Neural progenitor cell (in vitro differentiated cells): ENCODE data around the gene SHQ1. TPM values are rescaled to one million over a fixed set of nuclear protein-coding genes. Genes with fewer than 3 reads are reported as not detected.
"Not testable (repeated sequence)": the region's sequence is repeated elsewhere in the genome, so short reads cannot be mapped to it uniquely, and the experiment has no call there.

Source experiments
- DNase-seq: peaks from one replicate; pipeline ENCODE4 v3.0.0-alpha.2; 2016; ENCODE audit warnings: low spot score
- H2AFZ ChIP-seq: fragments of 200-600 bp; sonication (generic); replicated peaks from 2 replicates; pipeline ENCODE4 v1.6.1; 2016; ENCODE audit warnings: antibody characterized with exemption
- H3F3A ChIP-seq: fragments of 200-600 bp; sonication (generic); 2 replicates; pipeline ENCODE4 v1.6.1; 2016; ENCODE audit warnings: antibody characterized with exemption, low read depth
- H3K27ac ChIP-seq: fragments of 200-600 bp; sonication (generic); 2 replicates; pipeline ENCODE4 v1.5.1; 2016; ENCODE audit warnings: mild to moderate bottlenecking
- H3K27me3 ChIP-seq: fragments of 200-600 bp; sonication (generic); 2 replicates; pipeline ENCODE4 v1.6.1; 2016; ENCODE audit warnings: mild to moderate bottlenecking, moderate library complexity
- H3K36me3 ChIP-seq: fragments of 200-600 bp; sonication (generic); 2 replicates; pipeline ENCODE4 v1.5.1; 2016
- H3K4me1 ChIP-seq: fragments of 200-600 bp; sonication (generic); 2 replicates; pipeline ENCODE4 v1.6.1; 2016; ENCODE audit warnings: mixed run types
- H3K4me2 ChIP-seq: fragments of 200-600 bp; sonication (generic); 2 replicates; pipeline ENCODE4 v1.6.1; 2016
- H3K4me3 ChIP-seq: fragments of 200-600 bp; sonication (generic); 2 replicates; pipeline ENCODE4 v1.5.1; 2016
- H3K79me2 ChIP-seq: fragments of 200-600 bp; sonication (generic); 2 replicates; pipeline ENCODE4 v1.6.1; 2016; ENCODE audit warnings: low read depth
- H3K9ac ChIP-seq: fragments of 200-600 bp; sonication (generic); 2 replicates; pipeline ENCODE4 v1.6.1; 2016
- H3K9me3 ChIP-seq: fragments of 200-600 bp; sonication (generic); 2 replicates; pipeline ENCODE4 v1.5.1; 2016; ENCODE audit warnings: low read depth
- H4K20me1 ChIP-seq: fragments of 200-600 bp; sonication (generic); 2 replicates; pipeline ENCODE4 v1.6.1; 2016; ENCODE audit warnings: low read depth
- H3K27ac Mint-ChIP-seq: 3 replicates; pipeline ENCODE4 v1.8.0; 2021; ENCODE audit warnings: mixed read lengths
- H3K27me3 Mint-ChIP-seq: 2 replicates; pipeline ENCODE4 v1.8.0; 2022; ENCODE audit warnings: low read depth, mild to moderate bottlenecking, inconsistent platforms, moderate library complexity, mixed read lengths; ENCODE audit not compliant: insufficient read depth
- H3K36me3 Mint-ChIP-seq: 3 replicates; pipeline ENCODE4 v1.8.0; 2021; ENCODE audit warnings: mixed read lengths
- H3K4me1 Mint-ChIP-seq: 3 replicates; pipeline ENCODE4 v1.8.0; 2021; ENCODE audit warnings: mixed read lengths
- H3K4me3 Mint-ChIP-seq: 3 replicates; pipeline ENCODE4 v1.8.0; 2021; ENCODE audit warnings: mild to moderate bottlenecking, moderate library complexity, mixed read lengths
- H3K9me3 Mint-ChIP-seq: 3 replicates; pipeline ENCODE4 v1.8.0; 2020; ENCODE audit warnings: mixed read lengths
- EZH2 ChIP-seq: fragments of 200-600 bp; sonication (generic); IDR thresholded peaks from 2 replicates; pipeline ENCODE4 v1.6.1; 2017; ENCODE audit warnings: antibody characterized with exemption, mild to moderate bottlenecking, moderate library complexity
- EZH2phosphoT487 ChIP-seq: fragments of 200-600 bp; sonication (generic); IDR thresholded peaks from 2 replicates; pipeline ENCODE4 v1.6.1; 2017; ENCODE audit warnings: antibody characterized with exemption
- total RNA-seq: library from RNA; depleted of rRNA; stranded (reverse); fragments of >200 nt; gene quantifications from 2 replicates; pipeline ENCODE4 v1.2.3, GENCODE V29; 2015; ENCODE audit warnings: low replicate concordance
- TF ChIP-seq, protein P1 (sequence below): fragments of 200-600 bp; sonication (generic); IDR thresholded peaks from 2 replicates; pipeline ENCODE4 v1.5.1; 2017; ENCODE audit warnings: antibody characterized with exemption, mild to moderate bottlenecking

The SHQ1 gene
- total RNA-seq, 1 donor from 2014 or later: 21.3 TPM

- H3K4me3 ChIP-seq: no peak overlapping the region
- H3F3A ChIP-seq: peaks cover 2% of the 10 kb centered on the region
- no peak overlapping the region for H3K27ac ChIP-seq
- Mint-ChIP-seq H3K9me3 (no peaks in the 10 kb centered on the region), H3K36me3 (no peaks in the 10 kb centered on the region), H3K4me3 (no peak overlapping the region), H3K4me1 (peaks cover 13% of the 10 kb centered on the region), H3K27ac (no peak overlapping the region), H3K27me3 (peaks cover 11% of the 10 kb centered on the region)
- no peaks in the 10 kb centered on the region for H3K36me3 ChIP-seq
- TF ChIP-seq, protein P1, sequence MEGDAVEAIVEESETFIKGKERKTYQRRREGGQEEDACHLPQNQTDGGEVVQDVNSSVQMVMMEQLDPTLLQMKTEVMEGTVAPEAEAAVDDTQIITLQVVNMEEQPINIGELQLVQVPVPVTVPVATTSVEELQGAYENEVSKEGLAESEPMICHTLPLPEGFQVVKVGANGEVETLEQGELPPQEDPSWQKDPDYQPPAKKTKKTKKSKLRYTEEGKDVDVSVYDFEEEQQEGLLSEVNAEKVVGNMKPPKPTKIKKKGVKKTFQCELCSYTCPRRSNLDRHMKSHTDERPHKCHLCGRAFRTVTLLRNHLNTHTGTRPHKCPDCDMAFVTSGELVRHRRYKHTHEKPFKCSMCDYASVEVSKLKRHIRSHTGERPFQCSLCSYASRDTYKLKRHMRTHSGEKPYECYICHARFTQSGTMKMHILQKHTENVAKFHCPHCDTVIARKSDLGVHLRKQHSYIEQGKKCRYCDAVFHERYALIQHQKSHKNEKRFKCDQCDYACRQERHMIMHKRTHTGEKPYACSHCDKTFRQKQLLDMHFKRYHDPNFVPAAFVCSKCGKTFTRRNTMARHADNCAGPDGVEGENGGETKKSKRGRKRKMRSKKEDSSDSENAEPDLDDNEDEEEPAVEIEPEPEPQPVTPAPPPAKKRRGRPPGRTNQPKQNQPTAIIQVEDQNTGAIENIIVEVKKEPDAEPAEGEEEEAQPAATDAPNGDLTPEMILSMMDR: no peak
- TF ChIP-seq EZH2: no peak
- TF ChIP-seq EZH2phosphoT487: no peak
- DNase-seq: no peak
- no peaks in the 10 kb centered on the region for H3K79me2 ChIP-seq
- no peaks in the 10 kb centered on the region for H4K20me1 ChIP-seq
- H3K27me3 ChIP-seq: peaks cover 17% of the 10 kb centered on the region
- no peak overlapping the region for H3K9ac ChIP-seq
- H3K9me3 ChIP-seq: no peaks in the 10 kb centered on the region
- peaks cover 19% of the 10 kb centered on the region for H3K4me1 ChIP-seq
- no peak overlapping the region for H2AFZ ChIP-seq
- H3K4me2 ChIP-seq: no peak overlapping the region
These were observed 103.9 kb downstream of the SHQ1 start for GRCh38 chr3:72744330-72744729.

DNA sequence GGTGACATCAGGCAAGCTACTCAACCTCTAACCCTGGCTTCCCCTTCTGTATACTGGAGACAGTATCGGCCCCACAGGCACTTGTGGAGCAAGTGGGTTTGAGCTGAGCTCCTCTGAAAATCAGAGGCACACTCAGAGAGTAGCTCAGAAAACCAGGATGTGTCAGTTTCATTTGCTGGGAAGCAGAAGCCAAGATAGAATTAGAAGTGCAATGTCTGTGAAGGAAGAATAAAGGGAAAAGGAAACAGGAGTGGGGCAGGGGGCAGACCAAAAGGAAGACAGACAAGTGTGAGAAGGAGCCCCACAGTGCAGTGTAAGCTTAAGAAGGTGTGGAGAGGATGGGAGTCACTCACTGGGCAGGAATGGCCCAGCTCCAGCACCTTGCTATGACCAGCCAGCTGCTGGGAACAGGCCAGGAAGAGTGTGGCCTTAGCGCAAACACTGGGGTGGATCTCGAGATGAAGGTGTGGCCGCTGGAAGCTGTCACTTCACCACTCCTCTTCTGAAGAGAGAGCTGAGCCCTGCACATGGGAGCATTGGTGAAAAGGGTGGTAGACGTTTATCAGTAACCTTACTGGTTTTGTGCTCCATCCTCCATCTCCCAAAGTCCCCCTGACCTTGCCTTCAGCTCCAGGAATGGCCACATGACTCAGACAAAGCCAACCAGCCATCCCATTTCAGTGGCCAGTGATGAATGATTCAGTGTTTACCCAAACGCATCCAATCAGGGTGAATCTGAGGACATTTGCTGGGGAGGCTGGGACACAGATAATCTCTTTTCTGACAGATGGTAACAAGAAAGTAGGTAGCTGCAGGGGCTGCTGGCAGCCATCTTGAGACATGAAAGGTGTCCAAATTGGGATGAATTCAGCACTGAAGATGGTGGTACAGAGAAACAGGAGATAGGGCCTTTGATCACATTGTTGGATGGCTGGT, 108.4 kb downstream of the SHQ1 start:
- no peaks in the 10 kb centered on the region for H3K36me3 Mint-ChIP-seq
- TF ChIP-seq EZH2phosphoT487: no peak
- no peak for TF ChIP-seq EZH2
- TF ChIP-seq, protein P1: no peak
- Histone ChIP-seq H3K27ac (no peak overlapping the region), H3K9ac (no peak overlapping the region), H4K20me1 (no peaks in the 10 kb centered on the region), H2AFZ (no peak overlapping the region), H3F3A (peaks cover 7% of the 10 kb centered on the region), H3K79me2 (no peaks in the 10 kb centered on the region), H3K4me2 (peak overlapping the region; percentile 82), H3K9me3 (no peaks in the 10 kb centered on the region), H3K36me3 (no peaks in the 10 kb centered on the region), H3K4me3 (no peak overlapping the region), H3K4me1 (peaks cover 18% of the 10 kb centered on the region), H3K27me3 (peaks cover 27% of the 10 kb centered on the region)
- peaks cover 7% of the 10 kb centered on the region for H3K9me3 Mint-ChIP-seq
- no peak overlapping the region for H3K27ac Mint-ChIP-seq
- H3K27me3 Mint-ChIP-seq: peaks cover 15% of the 10 kb centered on the region
- no peak for DNase-seq
- H3K4me3 Mint-ChIP-seq: peak overlapping the region; percentile 79
- H3K4me1 Mint-ChIP-seq: peaks cover 11% of the 10 kb centered on the region

GRCh38 chr3:72738752-72739530, 109.3 kb downstream of the SHQ1 start:
- H3K9me3 ChIP-seq: no peaks in the 10 kb centered on the region
- H4K20me1 ChIP-seq: no peaks in the 10 kb centered on the region
- peak overlapping the region; percentile 46 for H3K4me3 ChIP-seq
- peak overlapping the region; percentile 96 for H2AFZ ChIP-seq
- Mint-ChIP-seq H3K27me3 (peaks cover 15% of the 10 kb centered on the region), H3K4me3 (peak overlapping the region; percentile 82), H3K27ac (no peak overlapping the region), H3K36me3 (no peaks in the 10 kb centered on the region), H3K9me3 (peaks cover 10% of the 10 kb centered on the region), H3K4me1 (peaks cover 11% of the 10 kb centered on the region)
- H3K4me1 ChIP-seq: peaks cover 10% of the 10 kb centered on the region
- TF ChIP-seq EZH2phosphoT487: no peak
- TF ChIP-seq, protein P1: no peak
- TF ChIP-seq EZH2: no peak
- peak overlapping the region; percentile 82 for H3K4me2 ChIP-seq
- H3K36me3 ChIP-seq: no peaks in the 10 kb centered on the region
- no peaks in the 10 kb centered on the region for H3K79me2 ChIP-seq
- H3F3A ChIP-seq: peaks cover 7% of the 10 kb centered on the region
- peak; percentile 91 for DNase-seq
- peaks cover 27% of the 10 kb centered on the region for H3K27me3 ChIP-seq
- H3K9ac ChIP-seq: no peak overlapping the region
- no peak overlapping the region for H3K27ac ChIP-seq

DNA sequence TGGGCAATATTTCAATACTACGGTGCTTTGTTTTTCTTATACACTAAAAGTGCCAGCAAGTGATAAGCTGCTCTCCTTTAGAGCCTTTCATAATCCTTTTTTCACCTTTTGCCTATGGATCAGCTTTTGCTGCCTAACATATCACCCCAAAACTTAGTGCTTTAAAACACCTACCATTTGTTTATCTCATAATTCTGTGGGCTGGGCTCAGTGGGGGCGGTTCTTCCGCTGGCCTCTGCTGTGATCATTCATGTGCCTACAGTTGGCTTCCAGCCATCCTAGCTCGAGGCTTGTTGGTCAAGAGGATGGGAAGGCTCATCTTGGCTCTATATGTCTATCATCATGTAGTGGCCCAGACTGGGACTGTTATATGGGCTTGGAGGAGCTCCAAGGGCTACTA, 113.2 kb downstream of the SHQ1 start:
- not testable (repeated sequence) for H3K4me1 Mint-ChIP-seq, H2AFZ ChIP-seq, H3K4me3 Mint-ChIP-seq, H3K36me3 ChIP-seq, H3K27ac Mint-ChIP-seq, H3K9ac ChIP-seq, H3K36me3 Mint-ChIP-seq, H3K4me3 ChIP-seq, H4K20me1 ChIP-seq, H3K27me3 Mint-ChIP-seq, H3K27ac ChIP-seq, H3F3A ChIP-seq, H3K9me3 ChIP-seq, DNase-seq, H3K79me2 ChIP-seq, H3K4me2 ChIP-seq, H3K4me1 ChIP-seq
- peaks cover 15% of the 10 kb centered on the region for H3K9me3 Mint-ChIP-seq
- H3K27me3 ChIP-seq: peaks cover 17% of the 10 kb centered on the region
